ENCODE measurements around the gene HPSE2. TPM values are rescaled to one million over a fixed set of nuclear protein-coding genes. Genes with fewer than 3 reads are reported as not detected.

HPSE2 gene
- total RNA-seq, 2 experiments from 2014 or later = not detected

- H3K4me1 ChIP-seq (ENCODE audit: insufficient read depth, low read length) = no peaks in the 10 kb centered on the region
- CTCF ChIA-PET = no interaction called here
- Mint-ChIP-seq H3K9me3 (no peaks in the 10 kb centered on the region), H3K36me3 (ENCODE audit: low read depth) (no peaks in the 10 kb centered on the region), H3K4me3 (no peak overlapping the region), H3K27me3 (peaks cover 13% of the 10 kb centered on the region), H3K4me1 (ENCODE audit: low read depth) (no peaks in the 10 kb centered on the region), H3K27ac (no peak overlapping the region)
- no peak overlapping the region for H3K27ac ChIP-seq (ENCODE audit: low read depth in 1 of 2, low read length in 2 of 2)
- POLR2A ChIA-PET = no interaction called here
- H3K27me3 ChIP-seq (ENCODE audit: control insufficient read depth in 1 of 2, insufficient read depth in 2 of 2, low read length in 2 of 2) = no peaks in the 10 kb centered on the region
- TF ChIP-seq CTCF (IDR thresholded peaks at IDR 0.05) = no peak
- intact Hi-C loops (cut with DNase I, micrococcal nuclease) = no loop called here
- H3K9me3 ChIP-seq (ENCODE audit: control insufficient read depth in 1 of 2, insufficient read depth in 1 of 2, low read length in 2 of 2) = no peaks in the 10 kb centered on the region
- ATAC-seq (ENCODE audit: poor library complexity) (no peak), DNase-seq (no peak)
- no peak overlapping the region for H3K4me3 ChIP-seq (ENCODE audit: low read length)
- H3K36me3 ChIP-seq (ENCODE audit: insufficient read depth, low read length) = no peaks in the 10 kb centered on the region
Observed at GRCh38 chr10:99172950-99173349, 62.7 kb downstream of the HPSE2 start.

GRCh38 chr10:99172128-99172738 is 63.4 kb downstream of the HPSE2 start:
- Mint-ChIP-seq H3K4me3 (no peak overlapping the region), H3K9me3 (no peaks in the 10 kb centered on the region), H3K27ac (no peak overlapping the region), H3K4me1 (ENCODE audit: low read depth) (no peaks in the 10 kb centered on the region), H3K27me3 (peaks cover 13% of the 10 kb centered on the region), H3K36me3 (ENCODE audit: low read depth) (no peaks in the 10 kb centered on the region)
- Histone ChIP-seq H3K4me1 (ENCODE audit: insufficient read depth, low read length) (no peaks in the 10 kb centered on the region), H3K27me3 (ENCODE audit: control insufficient read depth in 1 of 2, insufficient read depth in 2 of 2, low read length in 2 of 2) (no peaks in the 10 kb centered on the region), H3K4me3 (ENCODE audit: low read length) (no peak overlapping the region), H3K9me3 (ENCODE audit: control insufficient read depth in 1 of 2, insufficient read depth in 1 of 2, low read length in 2 of 2) (no peaks in the 10 kb centered on the region), H3K36me3 (ENCODE audit: insufficient read depth, low read length) (no peaks in the 10 kb centered on the region), H3K27ac (ENCODE audit: low read depth in 1 of 2, low read length in 2 of 2) (no peak overlapping the region)
- ChIA-PET POLR2A (no interaction called here), CTCF (no interaction called here)
- no peak for DNase-seq
- intact Hi-C loops (cut with DNase I, micrococcal nuclease) = no loop called here
- ATAC-seq (ENCODE audit: poor library complexity) = no peak
- TF ChIP-seq CTCF (IDR thresholded peaks at IDR 0.05) = no peak

- Histone ChIP-seq H3K36me3 (ENCODE audit: insufficient read depth, low read length) (no peaks in the 10 kb centered on the region), H3K27ac (ENCODE audit: low read depth in 1 of 2, low read length in 2 of 2) (no peak overlapping the region), H3K4me3 (ENCODE audit: low read length) (no peak overlapping the region), H3K9me3 (ENCODE audit: control insufficient read depth in 1 of 2, insufficient read depth in 1 of 2, low read length in 2 of 2) (no peaks in the 10 kb centered on the region), H3K4me1 (ENCODE audit: insufficient read depth, low read length) (no peaks in the 10 kb centered on the region), H3K27me3 (ENCODE audit: control insufficient read depth in 1 of 2, insufficient read depth in 2 of 2, low read length in 2 of 2) (no peaks in the 10 kb centered on the region)
- no peaks in the 10 kb centered on the region for H3K4me1 Mint-ChIP-seq (ENCODE audit: low read depth)
- POLR2A ChIA-PET = no interaction called here
- TF ChIP-seq CTCF (IDR thresholded peaks at IDR 0.05) = no peak
- H3K27ac Mint-ChIP-seq = no peak overlapping the region
- DNase-seq (no peak), ATAC-seq (ENCODE audit: poor library complexity) (no peak)
- H3K27me3 Mint-ChIP-seq = peaks cover 13% of the 10 kb centered on the region
- CTCF ChIA-PET = no interaction called here
- no peak overlapping the region for H3K4me3 Mint-ChIP-seq
- H3K9me3 Mint-ChIP-seq = no peaks in the 10 kb centered on the region
- intact Hi-C loops (cut with DNase I, micrococcal nuclease) = no loop called here
- H3K36me3 Mint-ChIP-seq (ENCODE audit: low read depth) = no peaks in the 10 kb centered on the region
Observed at GRCh38 chr10:99170116-99170675, 65.5 kb downstream of the HPSE2 start.

Data from CD4-positive, alpha-beta T cell (primary cell).